ENCODE results near the gene GUK1. TPM values are rescaled to one million over a fixed set of nuclear protein-coding genes. Genes with fewer than 3 reads are reported as not detected.

The GUK1 gene
- total and polyA plus RNA-seq, 2 of the 4 experiments (the other 2 are of a cell fraction): 465 to 548 TPM

DNA sequence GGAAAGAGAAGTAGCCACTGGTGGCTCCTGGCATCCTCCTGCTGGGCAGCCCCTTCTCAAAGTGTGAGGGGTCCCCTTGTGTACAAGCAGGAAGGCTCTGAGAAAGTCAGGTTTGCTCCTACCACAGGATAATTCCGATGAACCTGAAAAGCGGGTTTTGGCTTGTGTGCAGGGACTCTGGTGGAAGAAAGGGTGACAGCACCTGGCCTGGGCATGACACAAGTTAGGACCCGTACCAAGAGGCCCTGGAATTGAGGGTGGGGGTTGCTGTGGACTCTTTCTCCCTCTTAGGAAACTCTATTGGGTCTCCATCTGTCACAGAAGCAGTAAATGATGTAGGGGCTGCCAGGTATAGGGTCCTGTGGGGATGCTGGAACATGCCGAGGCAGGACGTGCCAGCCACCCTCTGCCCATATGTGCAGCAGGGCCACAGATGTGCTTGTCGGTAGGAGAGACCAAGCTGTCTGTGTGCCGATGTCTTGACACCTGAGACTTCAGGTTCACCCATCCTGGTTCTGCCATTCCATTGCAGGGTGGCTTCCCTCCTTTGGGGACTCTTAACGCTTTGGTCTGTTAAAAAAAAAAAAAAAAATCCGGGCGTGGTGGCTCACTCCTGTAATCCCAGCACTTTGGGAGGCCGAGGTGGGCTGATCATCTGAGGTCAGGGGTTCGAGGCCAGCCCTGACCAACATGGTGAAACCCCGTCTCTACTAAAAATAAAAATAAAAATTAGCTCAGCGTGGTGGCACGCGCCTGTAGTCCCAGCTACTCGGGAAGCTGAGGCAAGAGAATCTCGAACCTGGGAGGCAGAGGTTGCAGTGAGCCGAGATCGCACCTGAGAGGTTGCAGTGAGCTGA, 46.8 kb upstream of the GUK1 start:
- Histone ChIP-seq H3K4me3 (ENCODE audit: insufficient read depth, low read depth, low read length) (no peak overlapping the region), H4K20me1 (ENCODE audit: insufficient read depth, low read length) (peaks cover 100% of the 10 kb centered on the region), H3K14ac (replicated peaks; ENCODE audit: low read depth, low read length) (no peak overlapping the region), H3K36me3 (ENCODE audit: control insufficient read depth, insufficient read depth, low read length) (peaks cover 44% of the 10 kb centered on the region), H3K79me1 (ENCODE audit: low read depth in 1 of 2, low read length in 2 of 2) (peaks cover 0 to 48% of the 10 kb centered on the region in 2 experiments; a peak in 2 of 4 replicates), H3K56ac (ENCODE audit: extremely low read depth, insufficient read depth, low read length) (no peak overlapping the region), H3K9ac (ENCODE audit: low read depth, low read length) (no peak overlapping the region), H3K9me3 (ENCODE audit: control insufficient read depth, insufficient read depth, low read length) (peaks cover 9% of the 10 kb centered on the region; the same call in 1 of the 2 replicates), H3K9me1 (ENCODE audit: insufficient read depth, low read length) (peaks cover 41% of the 10 kb centered on the region), H3K27me3 (ENCODE audit: control insufficient read depth, insufficient read depth, low read length) (no peaks in the 10 kb centered on the region), H3K23ac (ENCODE audit: low read depth, low read length) (no peak overlapping the region), H2AFZ (replicated peaks; ENCODE audit: low read length, poor library complexity) (no peak overlapping the region), H3K4me1 (ENCODE audit: control insufficient read depth, insufficient read depth, low read length) (peaks cover 14% of the 10 kb centered on the region), H2AK9ac (replicated peaks; ENCODE audit: low read depth, low read length, poor library complexity) (no peak overlapping the region), H2BK20ac (ENCODE audit: low read depth, low read length) (no peak overlapping the region), H2BK120ac (ENCODE audit: low read depth, low read length) (no peak overlapping the region), H3K4ac (ENCODE audit: low read depth, low read length) (no peak overlapping the region), H4K5ac (ENCODE audit: low read depth, low read length) (no peak overlapping the region), H3K18ac (ENCODE audit: low read depth, low read length) (no peak overlapping the region), H4K91ac (ENCODE audit: insufficient read depth, low read depth, low read length) (no peak overlapping the region), H2BK5ac (ENCODE audit: low read depth, low read length, poor library complexity, severe bottlenecking) (no peak overlapping the region), H3K4me2 (ENCODE audit: low read depth, low read length) (no peak overlapping the region), H2AK5ac (ENCODE audit: low read depth, low read length) (no peak overlapping the region), H3K27ac (ENCODE audit: insufficient read depth, low read length) (no peak overlapping the region), H2BK15ac (ENCODE audit: low read depth, low read length) (no peak overlapping the region), H4K8ac (ENCODE audit: low read depth in 2 of 2, low read length in 2 of 2) (no peak overlapping the region)
- dilution Hi-C loops (cut with HindIII; ENCODE audit: low sequenced_read_pairs, unreplicated experiment): no loop called here
- CTCF ChIA-PET: interaction anchor here (0.7 kb wide), 1 partner anchor 94 kb away, joined by 3 read pairs; no protein-coding TSS in a partner anchor
- POLR2A ChIA-PET (ENCODE audit: unreplicated experiment): no interaction called here
- in situ Hi-C loops (cut with MboI; ENCODE audit: low sequenced_read_pairs): no loop called here
- intact Hi-C loops (cut with micrococcal nuclease): no loop called here
- DNase-seq (no peak), ATAC-seq (ENCODE audit: low read depth) (no peak)
- TF ChIP-seq POLR2A (IDR thresholded peaks at IDR 0.05; ENCODE audit: low read depth, low read length) (no peak), BHLHE40 (IDR thresholded peaks at IDR 0.05; ENCODE audit: low read depth, low read length) (no peak), CEBPB (IDR thresholded peaks at IDR 0.05; ENCODE audit: low read depth, low read length) (no peak), MAFK (IDR thresholded peaks at IDR 0.05; ENCODE audit: low read depth, low read length) (no peak)
- TF ChIP-seq, protein P1, sequence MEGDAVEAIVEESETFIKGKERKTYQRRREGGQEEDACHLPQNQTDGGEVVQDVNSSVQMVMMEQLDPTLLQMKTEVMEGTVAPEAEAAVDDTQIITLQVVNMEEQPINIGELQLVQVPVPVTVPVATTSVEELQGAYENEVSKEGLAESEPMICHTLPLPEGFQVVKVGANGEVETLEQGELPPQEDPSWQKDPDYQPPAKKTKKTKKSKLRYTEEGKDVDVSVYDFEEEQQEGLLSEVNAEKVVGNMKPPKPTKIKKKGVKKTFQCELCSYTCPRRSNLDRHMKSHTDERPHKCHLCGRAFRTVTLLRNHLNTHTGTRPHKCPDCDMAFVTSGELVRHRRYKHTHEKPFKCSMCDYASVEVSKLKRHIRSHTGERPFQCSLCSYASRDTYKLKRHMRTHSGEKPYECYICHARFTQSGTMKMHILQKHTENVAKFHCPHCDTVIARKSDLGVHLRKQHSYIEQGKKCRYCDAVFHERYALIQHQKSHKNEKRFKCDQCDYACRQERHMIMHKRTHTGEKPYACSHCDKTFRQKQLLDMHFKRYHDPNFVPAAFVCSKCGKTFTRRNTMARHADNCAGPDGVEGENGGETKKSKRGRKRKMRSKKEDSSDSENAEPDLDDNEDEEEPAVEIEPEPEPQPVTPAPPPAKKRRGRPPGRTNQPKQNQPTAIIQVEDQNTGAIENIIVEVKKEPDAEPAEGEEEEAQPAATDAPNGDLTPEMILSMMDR (conservative IDR thresholded peaks at IDR 0.05; ENCODE audit: low read depth, low read length): no peak
- TF ChIP-seq, protein P2, sequence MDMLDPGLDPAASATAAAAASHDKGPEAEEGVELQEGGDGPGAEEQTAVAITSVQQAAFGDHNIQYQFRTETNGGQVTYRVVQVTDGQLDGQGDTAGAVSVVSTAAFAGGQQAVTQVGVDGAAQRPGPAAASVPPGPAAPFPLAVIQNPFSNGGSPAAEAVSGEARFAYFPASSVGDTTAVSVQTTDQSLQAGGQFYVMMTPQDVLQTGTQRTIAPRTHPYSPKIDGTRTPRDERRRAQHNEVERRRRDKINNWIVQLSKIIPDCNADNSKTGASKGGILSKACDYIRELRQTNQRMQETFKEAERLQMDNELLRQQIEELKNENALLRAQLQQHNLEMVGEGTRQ (IDR thresholded peaks at IDR 0.05; ENCODE audit: low read depth, low read length): no peak
- TF ChIP-seq, protein P3, sequence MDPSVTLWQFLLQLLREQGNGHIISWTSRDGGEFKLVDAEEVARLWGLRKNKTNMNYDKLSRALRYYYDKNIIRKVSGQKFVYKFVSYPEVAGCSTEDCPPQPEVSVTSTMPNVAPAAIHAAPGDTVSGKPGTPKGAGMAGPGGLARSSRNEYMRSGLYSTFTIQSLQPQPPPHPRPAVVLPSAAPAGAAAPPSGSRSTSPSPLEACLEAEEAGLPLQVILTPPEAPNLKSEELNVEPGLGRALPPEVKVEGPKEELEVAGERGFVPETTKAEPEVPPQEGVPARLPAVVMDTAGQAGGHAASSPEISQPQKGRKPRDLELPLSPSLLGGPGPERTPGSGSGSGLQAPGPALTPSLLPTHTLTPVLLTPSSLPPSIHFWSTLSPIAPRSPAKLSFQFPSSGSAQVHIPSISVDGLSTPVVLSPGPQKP (IDR thresholded peaks at IDR 0.05; ENCODE audit: borderline replicate concordance, low read depth, low read length): no peak
- no TSS peak for BruUV-seq (replicated peaks)
- WGBS, 2 experiments (ENCODE audit: extremely low coverage in 2 of 2, insufficient read length in 1 of 2): 100% methylated on average over 5 of the region's 20 CpGs; no CpG with 5 or more reads in 1 of the 2 experiments
